Sigmoid colon (tissue), 7 donors: ENCODE data around the gene WNT3A. TPM values are rescaled to one million over a fixed set of nuclear protein-coding genes. Genes with fewer than 3 reads are reported as not detected.

Source experiments
- DNase-seq: peaks from one replicate; pipeline ENCODE4 v3.0.0-alpha.2; 2019
- H3K27ac ChIP-seq, 4 donors: fragments of 200-600 bp; sonication (generic); one replicate each; pipeline ENCODE4 v1.5.1; 2016 to 2019; ENCODE audit warnings: mild to moderate bottlenecking in 1 of 4
- H3K27me3 ChIP-seq, 3 donors: fragments of 200-600 bp; sonication (generic); one replicate each; pipeline ENCODE4 v1.5.1; 2019; ENCODE audit warnings: mild to moderate bottlenecking in 1 of 3
- H3K36me3 ChIP-seq, 4 donors: fragments of 200-600 bp; sonication (generic); one replicate each; pipeline ENCODE4 v1.5.1; 2016 to 2019
- H3K4me1 ChIP-seq, 4 donors: fragments of 200-600 bp; sonication (generic); one replicate each; pipeline ENCODE4 v1.5.1; 2017 to 2019
- H3K4me3 ChIP-seq, 4 donors: fragments of 200-600 bp; sonication (generic); one replicate each; pipeline ENCODE4 v1.5.1; 2017 to 2019; ENCODE audit warnings: mild to moderate bottlenecking in 2 of 4, moderate library complexity in 1 of 4
- H3K9me3 ChIP-seq, 4 donors: fragments of 200-600 bp in 3 of 4; sonication (generic) in 3 of 4; one replicate each; pipeline versions ENCODE4 v1.5.1 to v1.6.1; 2013 to 2019
- EP300 ChIP-seq, 4 donors: sonication (generic); formaldehyde crosslinking; IDR thresholded peaks; one replicate each; pipeline ENCODE4 v1.6.1; 2017; ENCODE audit warnings: antibody characterized with exemption in 4 of 4
- POLR2A ChIP-seq, 2 donors: fragments of 450-650 bp; IDR thresholded peaks; one replicate each; pipeline ENCODE4 v1.6.1; 2016; ENCODE audit warnings: antibody characterized with exemption in 2 of 2, mild to moderate bottlenecking in 2 of 2, moderate library complexity in 2 of 2
- POLR2AphosphoS5 ChIP-seq, 4 donors: sonication (generic); formaldehyde crosslinking; IDR thresholded peaks; one replicate each; pipeline ENCODE4 v1.6.1; 2017; ENCODE audit warnings: antibody characterized with exemption in 4 of 4
- WGBS, 2 donors: extraction: QIAGEN DNeasy Blood & Tissue Kit; methylation state at CpG; one replicate each; pipeline ENCODE4 v1.1.7; 2013; 5-methylcytosine and 5-hydroxymethylcytosine counted together
- intact Hi-C: fragments of 100-400 bp; cut with DNase I; formaldehyde crosslinking; loops from one replicate; pipeline ENCODE4 v1.15.1; 2023
- polyA plus RNA-seq, 3 donors: library from polyadenylated mRNA; stranded (reverse); fragments of 200-250 nt; gene quantifications; one replicate each; pipeline ENCODE4 v1.2.3, GENCODE V29; 2013
- total RNA-seq, 4 donors: library from RNA; depleted of rRNA; stranded (reverse); fragments of >200 nt; gene quantifications; one replicate each; pipeline ENCODE4 v1.1.0, GENCODE V29; 2016
- TF ChIP-seq, protein P1 (sequence below), 4 experiments: fragments of 450-650 bp in 3 of 4; fragments of 200-600 bp in 1 of 4; IDR thresholded peaks; one replicate each; pipeline ENCODE4 v1.5.1; 2016 to 2019; ENCODE audit warnings: antibody characterized with exemption in 4 of 4, mild to moderate bottlenecking in 3 of 4, moderate library complexity in 2 of 4
- donor health status: healthy with polysubstance abuse.
- donor health status: Bipolar disorder and iron deficiency.
- donor health status: healthy.

The WNT3A gene
- total and polyA plus RNA-seq, 7 donors, result 0.01 TPM; not detected in 6

DNA sequence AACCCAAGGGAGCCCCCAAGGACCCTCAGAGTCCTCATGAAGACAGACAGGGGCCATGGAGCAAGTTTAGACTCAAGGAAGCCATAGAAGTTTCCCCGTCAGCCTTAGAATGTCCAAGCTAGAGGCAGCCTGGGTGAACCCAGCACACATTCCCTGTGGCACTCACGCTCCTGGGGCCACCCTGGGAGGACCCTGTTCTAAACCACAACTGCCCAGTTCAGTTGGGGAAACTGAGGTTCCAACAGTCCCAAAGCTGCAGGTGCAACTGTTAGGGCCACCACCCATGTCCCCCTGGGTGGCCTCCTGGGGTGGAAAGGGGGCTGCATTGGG is 9.3 kb downstream of the WNT3A start:
- Histone ChIP-seq H3K9me3 (no peaks in the 10 kb centered on the region), H3K4me3 (no peak overlapping the region), H3K36me3 (no peaks in the 10 kb centered on the region), H3K27me3 (peaks cover 0 to 8% (median 0%) of the 10 kb centered on the region in 3 donors), H3K27ac (no peak overlapping the region), H3K4me1 (no peaks in the 10 kb centered on the region)
- intact Hi-C loops, result no loop called here
- DNase-seq, result no peak
- 85 to 89% methylated on average over 2 of the region's 2 CpGs for WGBS, 2 donors
- TF ChIP-seq, protein P1, sequence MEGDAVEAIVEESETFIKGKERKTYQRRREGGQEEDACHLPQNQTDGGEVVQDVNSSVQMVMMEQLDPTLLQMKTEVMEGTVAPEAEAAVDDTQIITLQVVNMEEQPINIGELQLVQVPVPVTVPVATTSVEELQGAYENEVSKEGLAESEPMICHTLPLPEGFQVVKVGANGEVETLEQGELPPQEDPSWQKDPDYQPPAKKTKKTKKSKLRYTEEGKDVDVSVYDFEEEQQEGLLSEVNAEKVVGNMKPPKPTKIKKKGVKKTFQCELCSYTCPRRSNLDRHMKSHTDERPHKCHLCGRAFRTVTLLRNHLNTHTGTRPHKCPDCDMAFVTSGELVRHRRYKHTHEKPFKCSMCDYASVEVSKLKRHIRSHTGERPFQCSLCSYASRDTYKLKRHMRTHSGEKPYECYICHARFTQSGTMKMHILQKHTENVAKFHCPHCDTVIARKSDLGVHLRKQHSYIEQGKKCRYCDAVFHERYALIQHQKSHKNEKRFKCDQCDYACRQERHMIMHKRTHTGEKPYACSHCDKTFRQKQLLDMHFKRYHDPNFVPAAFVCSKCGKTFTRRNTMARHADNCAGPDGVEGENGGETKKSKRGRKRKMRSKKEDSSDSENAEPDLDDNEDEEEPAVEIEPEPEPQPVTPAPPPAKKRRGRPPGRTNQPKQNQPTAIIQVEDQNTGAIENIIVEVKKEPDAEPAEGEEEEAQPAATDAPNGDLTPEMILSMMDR (IDR thresholded peaks at IDR 0.05), result no peak
- TF ChIP-seq EP300 (IDR thresholded peaks at IDR 0.05), result no peak
- no peak for TF ChIP-seq POLR2A (IDR thresholded peaks at IDR 0.05)
- no peak for TF ChIP-seq POLR2AphosphoS5 (IDR thresholded peaks at IDR 0.05)

DNA sequence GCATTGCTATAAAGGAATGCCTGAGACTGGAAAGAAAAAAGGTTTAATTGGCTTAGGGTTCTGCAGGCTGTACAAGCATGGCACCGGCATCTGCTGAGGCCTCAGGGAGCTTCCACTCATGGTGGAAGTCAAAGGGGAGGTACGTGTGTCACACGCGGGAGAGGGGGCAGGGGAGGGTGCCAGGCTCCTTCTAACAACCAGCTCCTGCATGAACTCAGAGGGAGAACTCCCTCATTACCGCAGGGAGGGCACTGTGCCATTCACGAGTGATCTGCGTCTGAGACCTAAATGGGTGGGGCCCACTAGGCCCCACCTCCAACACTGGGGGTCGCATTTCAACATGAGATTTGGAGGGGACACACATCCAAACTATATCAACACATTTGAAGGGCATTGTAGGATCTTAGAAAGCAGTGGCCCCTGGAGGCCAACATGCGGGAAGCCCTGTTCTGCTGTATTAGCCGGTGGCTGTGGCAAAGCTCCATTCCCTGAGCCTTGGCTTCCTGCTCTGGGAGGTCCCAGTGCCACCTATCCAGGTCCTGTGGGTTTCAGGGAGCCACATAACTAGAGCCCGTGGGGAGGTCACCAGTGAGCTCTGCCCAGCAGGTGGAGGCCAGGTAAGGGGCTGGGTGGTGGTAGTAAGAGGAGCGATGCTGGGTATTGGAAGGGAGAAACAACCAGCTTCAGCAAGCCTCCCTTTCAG is 10.0 kb downstream of the WNT3A start:
- peaks cover 0 to 8% (median 0%) of the 10 kb centered on the region in 3 donors for H3K27me3 ChIP-seq
- DNase-seq, result no peak
- no peak overlapping the region for H3K27ac ChIP-seq
- intact Hi-C loops, result no loop called here
- WGBS, 2 donors, result 77 to 79% methylated on average over 12 of the region's 12 CpGs
- H3K9me3 ChIP-seq, result no peaks in the 10 kb centered on the region
- H3K4me3 ChIP-seq, result no peak overlapping the region
- H3K36me3 ChIP-seq, result no peaks in the 10 kb centered on the region
- TF ChIP-seq, protein P1 (IDR thresholded peaks at IDR 0.05), result no peak
- TF ChIP-seq EP300 (IDR thresholded peaks at IDR 0.05) (no peak), POLR2A (IDR thresholded peaks at IDR 0.05) (no peak), POLR2AphosphoS5 (IDR thresholded peaks at IDR 0.05) (no peak)
- H3K4me1 ChIP-seq, result no peaks in the 10 kb centered on the region

DNA sequence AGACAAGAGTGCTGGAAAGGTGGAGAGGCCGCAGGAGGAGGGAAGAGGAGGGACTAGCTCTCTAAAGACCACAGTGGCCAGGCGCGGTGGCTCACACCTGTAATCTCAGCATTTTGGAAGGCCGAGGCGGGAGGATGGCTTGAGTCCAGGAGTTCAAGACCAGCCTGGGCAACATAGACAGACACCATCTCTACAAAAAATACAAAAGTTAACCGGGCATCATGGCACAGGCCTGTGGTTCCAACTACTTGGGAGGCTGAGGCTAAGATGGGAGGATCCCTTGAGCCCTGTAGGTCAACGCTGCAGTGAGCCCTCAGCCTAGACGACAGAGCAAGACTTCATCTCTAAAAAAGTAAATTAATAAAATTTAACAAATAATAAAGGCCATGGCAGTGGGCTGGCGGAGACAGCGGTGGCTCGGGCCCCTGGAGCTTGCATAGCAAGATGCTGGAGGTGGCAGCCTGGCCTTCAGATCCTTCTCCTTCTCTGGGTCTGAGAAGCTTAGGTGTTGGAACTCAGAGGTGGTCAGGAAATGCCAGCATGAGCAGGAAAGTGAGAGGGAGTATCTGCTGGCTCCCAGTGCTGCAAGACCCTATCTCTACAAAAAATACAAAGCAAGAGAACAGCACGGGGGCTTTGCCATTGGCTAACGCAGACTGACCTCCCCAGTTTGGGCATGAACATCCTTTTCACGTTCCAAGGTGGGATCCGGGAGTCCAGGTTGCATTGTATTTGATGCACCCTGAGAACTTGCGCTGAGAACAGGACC is 10.7 kb downstream of the WNT3A start:
- Histone ChIP-seq H3K4me3 (no peak overlapping the region), H3K4me1 (no peaks in the 10 kb centered on the region), H3K9me3 (no peaks in the 10 kb centered on the region), H3K27me3 (peaks cover 0 to 6% (median 0%) of the 10 kb centered on the region in 3 donors), H3K36me3 (no peaks in the 10 kb centered on the region), H3K27ac (no peak overlapping the region)
- intact Hi-C loops, result no loop called here
- WGBS, 2 donors, result 93 to 95% methylated on average over 16 of the region's 16 CpGs
- TF ChIP-seq EP300 (IDR thresholded peaks at IDR 0.05) (no peak), POLR2AphosphoS5 (IDR thresholded peaks at IDR 0.05) (no peak), POLR2A (IDR thresholded peaks at IDR 0.05) (no peak)
- TF ChIP-seq, protein P1 (IDR thresholded peaks at IDR 0.05), result no peak
- DNase-seq, result peak; percentile 53

DNA sequence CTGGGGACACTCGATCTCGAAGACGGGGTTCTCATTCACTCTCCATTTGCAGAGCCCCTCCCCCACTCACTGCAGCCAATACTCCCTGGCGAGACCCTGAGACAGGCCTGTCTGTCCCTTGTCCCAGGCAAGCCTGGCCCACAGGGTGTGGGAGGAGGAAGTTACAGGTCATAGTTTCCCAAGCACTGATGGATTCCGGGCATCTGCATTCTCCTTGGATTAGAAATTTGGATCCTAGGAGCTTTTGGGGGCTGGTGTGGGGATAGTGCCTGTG is 11.3 kb downstream of the WNT3A start:
- Histone ChIP-seq H3K27ac (no peak overlapping the region), H3K9me3 (no peaks in the 10 kb centered on the region), H3K4me3 (no peak overlapping the region), H3K36me3 (no peaks in the 10 kb centered on the region), H3K4me1 (no peaks in the 10 kb centered on the region), H3K27me3 (peaks cover 0 to 6% (median 0%) of the 10 kb centered on the region in 3 donors)
- TF ChIP-seq EP300 (IDR thresholded peaks at IDR 0.05) (no peak), POLR2A (IDR thresholded peaks at IDR 0.05) (no peak), POLR2AphosphoS5 (IDR thresholded peaks at IDR 0.05) (no peak)
- TF ChIP-seq, protein P1 (IDR thresholded peaks at IDR 0.05), result no peak
- 90 to 91% methylated on average over 5 of the region's 5 CpGs for WGBS, 2 donors
- intact Hi-C loops, result no loop called here
- DNase-seq, result no peak
